Stimulated activated CD8-positive, alpha-beta memory T cell treated with anti-CD3 and anti-CD28 coated beads, Interleukin-4, amount 100 ng/mL, for 24 hours (primary cell): ENCODE results near the gene ADNP2.
"Not testable (repeated sequence)": the region's sequence is repeated elsewhere in the genome, so short reads cannot be mapped to it uniquely, and the experiment has no call there.

Experiments used
- DNase-seq: peaks from one replicate; pipeline ENCODE4 v3.0.0-alpha.2; 2020; ENCODE audit warnings: low read depth

ADNP2 gene

GRCh38 chr18:80147418-80148325, 38.6 kb downstream of the ADNP2 start:
- peak; percentile 71 for DNase-seq

- DNase-seq: no peak
Observed at GRCh38 chr18:80148326-80149199, 39.5 kb downstream of the ADNP2 start.

- no peak for DNase-seq
Observed at GRCh38 chr18:80149667-80150066, 40.6 kb downstream of the ADNP2 start.

- DNase-seq: no peak
Observed at GRCh38 chr18:80154293-80154692, 45.2 kb downstream of the ADNP2 start.

GRCh38 chr18:80157708-80158343, 48.8 kb downstream of the ADNP2 start:
- DNase-seq: peak; percentile 68

GRCh38 chr18:80158365-80158764, 49.3 kb downstream of the ADNP2 start:
- no peak for DNase-seq

- no peak for DNase-seq
Observed at GRCh38 chr18:80159713-80160636, 50.9 kb downstream of the ADNP2 start.

GRCh38 chr18:80161781-80162417, 52.8 kb downstream of the ADNP2 start:
- no peak for DNase-seq

- no peak for DNase-seq
Observed at GRCh38 chr18:80163183-80163582, 54.1 kb downstream of the ADNP2 start.

- not testable (repeated sequence) for DNase-seq
Observed at GRCh38 chr18:80164727-80165355, 55.8 kb downstream of the ADNP2 start.

- DNase-seq: no peak
Observed at GRCh38 chr18:80166240-80166639, 57.2 kb downstream of the ADNP2 start.

GRCh38 chr18:80166725-80167124, 57.7 kb downstream of the ADNP2 start:
- DNase-seq: no peak

GRCh38 chr18:80167331-80167730, 58.3 kb downstream of the ADNP2 start:
- DNase-seq: no peak

- no peak for DNase-seq
Observed at GRCh38 chr18:80167931-80168330, 58.9 kb downstream of the ADNP2 start.

GRCh38 chr18:80168346-80168745, 59.3 kb downstream of the ADNP2 start:
- no peak for DNase-seq

GRCh38 chr18:80168982-80169381, 59.9 kb downstream of the ADNP2 start:
- no peak for DNase-seq

GRCh38 chr18:80169607-80170006, 60.5 kb downstream of the ADNP2 start:
- DNase-seq: no peak

- DNase-seq: no peak
Observed at GRCh38 chr18:80170395-80171053, 61.5 kb downstream of the ADNP2 start.

- peak; percentile 39 for DNase-seq
Observed at GRCh38 chr18:80171054-80171872, 62.2 kb downstream of the ADNP2 start.
